ENCODE data around the gene WNT7B.

The WNT7B gene

DNA sequence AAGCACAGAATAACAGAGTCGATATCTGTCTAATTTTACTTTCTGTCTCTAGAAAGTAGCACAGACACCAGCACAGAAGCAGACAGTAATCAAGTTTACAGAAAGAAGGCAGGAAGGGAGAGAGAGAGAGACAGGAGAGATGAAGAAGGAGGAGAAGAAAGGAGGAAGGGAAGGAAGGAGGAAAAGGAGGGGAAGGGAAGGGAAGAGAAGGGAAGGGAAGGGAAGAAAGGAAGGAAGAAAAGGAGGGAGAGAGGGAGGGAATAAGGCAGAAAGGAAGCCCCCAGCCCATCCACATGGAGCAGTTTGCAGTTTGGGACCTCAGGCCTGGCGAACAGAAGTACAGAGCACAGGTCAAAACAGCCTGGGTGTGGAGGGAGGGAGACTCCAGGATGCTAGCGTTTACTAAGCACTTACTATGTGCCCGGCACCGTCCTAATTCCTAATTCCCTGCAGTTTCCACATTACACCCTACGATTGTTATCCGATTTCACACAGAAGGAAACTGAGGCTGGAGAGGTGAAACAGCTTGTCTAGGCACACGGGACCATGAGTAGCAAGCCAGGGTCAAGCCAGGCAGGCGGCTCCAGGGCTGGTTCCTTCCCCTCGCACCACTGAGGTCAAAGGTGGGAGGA lies 46.0 kb upstream of the WNT7B start:
- no peak for DNase-seq (ENCODE audit: extremely low spot score)
- TF ChIP-seq CTCF (IDR thresholded peaks at IDR 0.05; ENCODE audit: control extremely low read depth, extremely low read depth, low read depth, missing control alignments), result no peak
- ChIA-PET CTCF (interaction anchor here (3.3 to 7.0 kb wide), 2 partner anchors 10 to 16 kb away, joined by 16 to 87 read pairs; no protein-coding TSS in a partner anchor), POLR2A (no interaction called here)

- ChIA-PET CTCF (interaction anchor here (0.9 to 7.0 kb wide), 4 partner anchors 8 to 96 kb away, joined by 3 to 87 read pairs (median 12); no protein-coding TSS in a partner anchor), POLR2A (interaction anchor here (0.5 kb wide), 1 partner anchor 273 kb away, joined by 3 read pairs; no protein-coding TSS in a partner anchor)
- TF ChIP-seq CTCF (IDR thresholded peaks at IDR 0.05; ENCODE audit: control extremely low read depth, extremely low read depth, low read depth, missing control alignments), result no peak
- no peak for DNase-seq (ENCODE audit: extremely low spot score)
Measured at GRCh38 chr22:46021577-46021976, 44.6 kb upstream of the WNT7B start.

GRCh38 chr22:46019351-46019750 lies 42.4 kb upstream of the WNT7B start:
- CTCF ChIA-PET, result interaction anchor here (1.3 to 7.0 kb wide), 4 partner anchors 12 to 103 kb away, joined by 3 to 87 read pairs (median 8); no protein-coding TSS in a partner anchor
- POLR2A ChIA-PET, result no interaction called here
- no peak for TF ChIP-seq CTCF (IDR thresholded peaks at IDR 0.05; ENCODE audit: control extremely low read depth, extremely low read depth, low read depth, missing control alignments)
- DNase-seq (ENCODE audit: extremely low spot score), result no peak

- no peak for TF ChIP-seq CTCF (IDR thresholded peaks at IDR 0.05; ENCODE audit: control extremely low read depth, extremely low read depth, low read depth, missing control alignments)
- ChIA-PET POLR2A (no interaction called here), CTCF (interaction anchor here (1.3 to 7.0 kb wide), 4 partner anchors 12 to 104 kb away, joined by 3 to 87 read pairs (median 8); no protein-coding TSS in a partner anchor)
- no peak for DNase-seq (ENCODE audit: extremely low spot score)
Measured at GRCh38 chr22:46018859-46019258, 41.9 kb upstream of the WNT7B start.

DNA sequence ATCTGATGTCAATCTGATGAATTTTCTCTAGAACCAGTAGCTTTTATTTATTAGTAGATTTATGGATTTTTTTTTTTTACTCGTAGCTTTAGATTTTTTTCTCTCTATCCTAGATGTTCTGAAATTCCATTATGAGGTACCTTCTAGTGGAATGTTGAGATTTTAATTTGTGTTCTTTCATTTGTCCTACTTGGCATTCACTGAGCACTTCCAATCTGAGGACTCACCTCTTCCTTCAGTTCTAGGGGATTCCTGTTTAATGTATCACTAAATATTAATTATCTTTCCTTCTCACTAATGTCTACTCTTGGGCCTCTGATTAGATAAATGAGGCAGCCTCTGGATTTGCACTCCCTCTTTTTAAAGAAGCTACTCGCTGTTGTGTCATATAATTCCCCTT lies 40.2 kb upstream of the WNT7B start:
- CTCF ChIA-PET, result interaction anchor here (1.2 to 7.0 kb wide), 6 partner anchors 9 to 100 kb away, joined by 3 to 87 read pairs (median 5); no protein-coding TSS in a partner anchor
- POLR2A ChIA-PET, result no interaction called here
- DNase-seq (ENCODE audit: extremely low spot score), result no peak
- no peak for TF ChIP-seq CTCF (IDR thresholded peaks at IDR 0.05; ENCODE audit: control extremely low read depth, extremely low read depth, low read depth, missing control alignments)

- peak; percentile 58 for TF ChIP-seq CTCF (IDR thresholded peaks at IDR 0.05; ENCODE audit: control extremely low read depth, extremely low read depth, low read depth, missing control alignments)
- ChIA-PET POLR2A (no interaction called here), CTCF (interaction anchor here (0.6 to 3.3 kb wide), 18 partner anchors 8 to 366 kb away, joined by 3 to 32 read pairs (median 4); no protein-coding TSS in a partner anchor)
- peak; percentile 90 for DNase-seq (ENCODE audit: extremely low spot score)
Measured at GRCh38 chr22:46013460-46014416, 36.8 kb upstream of the WNT7B start.
